ENCODE data around the gene APLF.
"Not testable (repeated sequence)": the region's sequence is repeated elsewhere in the genome, so short reads cannot be mapped to it uniquely, and the experiment has no call there.

APLF gene

DNA sequence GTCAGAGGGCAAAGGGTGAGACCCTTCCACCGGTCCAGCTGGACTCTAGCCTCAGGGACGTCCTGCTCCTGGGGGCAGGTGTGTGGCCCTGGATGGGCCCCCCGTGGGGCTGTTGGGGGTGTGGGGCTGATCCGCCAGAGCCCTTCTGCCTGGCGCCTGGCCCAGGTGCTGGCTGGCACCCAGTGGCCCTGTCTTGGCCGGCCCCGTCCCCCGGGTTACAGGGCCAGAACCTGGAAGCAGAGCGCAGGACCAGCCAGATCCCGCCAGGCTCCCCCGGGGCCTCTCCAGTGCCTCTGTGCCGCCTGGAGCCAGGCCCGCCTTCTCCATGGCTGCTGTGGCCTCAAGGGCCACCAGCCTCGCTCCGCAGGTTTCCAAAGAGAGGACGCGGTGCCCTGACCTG lies 62.3 kb downstream of the APLF start:
- DNase-seq, result not testable (repeated sequence)

DNA sequence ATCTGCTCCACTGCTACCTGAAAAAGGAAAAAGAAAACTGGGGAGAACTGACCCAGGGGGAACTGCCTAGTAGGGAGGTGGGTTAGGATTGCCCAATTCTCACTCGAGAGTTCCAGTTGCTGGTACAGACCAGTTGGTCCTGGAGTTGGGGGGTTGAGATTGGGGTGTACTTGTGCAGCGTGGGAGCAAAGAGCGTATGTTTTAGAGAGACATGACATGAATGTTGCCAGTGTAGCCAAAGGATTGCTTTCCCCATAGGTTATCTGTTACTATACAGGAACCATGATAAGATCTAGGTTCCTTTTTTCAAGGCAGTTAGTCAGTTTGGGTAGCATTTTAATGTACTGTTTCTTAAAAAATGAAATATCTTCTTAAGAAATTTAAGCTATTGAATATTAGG lies 68.6 kb downstream of the APLF start:
- no peak for DNase-seq

DNA sequence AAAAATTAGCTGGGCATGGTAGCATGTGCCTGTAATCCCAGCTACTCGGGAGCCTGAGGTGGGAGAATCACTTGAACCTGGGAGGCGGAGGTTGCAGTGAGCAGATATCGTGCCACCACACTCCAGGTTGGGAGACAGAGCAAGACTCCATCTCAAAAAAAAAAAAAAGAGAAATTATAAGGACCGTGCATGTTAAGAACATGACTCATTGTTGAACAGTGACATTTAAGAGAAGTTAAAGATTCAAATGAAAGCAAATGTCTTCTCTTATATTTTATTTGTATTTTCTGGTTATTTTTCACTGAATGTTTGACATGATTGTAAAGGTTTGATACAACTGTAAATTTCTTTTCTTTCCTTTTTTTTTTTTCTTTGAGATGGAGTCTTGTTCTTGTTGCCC lies 69.6 kb downstream of the APLF start:
- DNase-seq, result no peak

DNA sequence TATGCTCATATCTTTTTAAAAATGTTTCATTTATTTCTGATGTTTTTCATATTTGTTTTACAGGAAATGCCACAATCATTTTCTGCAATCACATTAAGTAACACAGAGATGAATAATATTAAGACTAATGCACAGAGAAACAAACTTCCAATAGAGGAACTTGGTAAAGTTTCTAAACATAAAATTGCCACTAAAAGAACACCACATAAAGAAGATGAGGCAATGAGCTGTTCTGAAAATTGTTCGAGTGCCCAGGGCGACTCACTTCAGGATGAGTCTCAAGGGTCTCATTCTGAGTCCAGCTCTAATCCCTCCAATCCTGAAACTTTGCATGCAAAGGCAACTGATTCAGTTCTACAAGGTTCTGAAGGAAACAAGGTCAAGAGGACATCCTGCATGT lies 70.4 kb downstream of the APLF start:
- peak; percentile 39 for DNase-seq

DNA sequence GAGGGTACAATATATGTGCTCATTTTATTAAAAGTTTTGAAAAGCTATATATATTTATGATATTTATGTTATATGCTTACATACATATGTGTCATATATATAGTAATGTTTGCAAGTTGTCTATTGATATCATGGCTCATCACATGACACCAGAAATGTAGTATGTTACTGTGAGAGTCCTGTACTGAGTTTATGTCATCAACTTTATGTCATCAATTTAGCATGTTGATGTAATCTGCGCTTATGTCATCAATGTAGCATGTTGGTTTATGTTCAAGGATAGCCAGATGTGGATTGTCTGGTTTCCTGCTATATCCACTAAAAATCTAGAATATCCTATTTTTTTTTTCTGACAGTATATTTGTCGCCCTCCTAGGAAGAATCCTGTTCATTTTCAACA lies 77.4 kb downstream of the APLF start:
- DNase-seq, result no peak

DNA sequence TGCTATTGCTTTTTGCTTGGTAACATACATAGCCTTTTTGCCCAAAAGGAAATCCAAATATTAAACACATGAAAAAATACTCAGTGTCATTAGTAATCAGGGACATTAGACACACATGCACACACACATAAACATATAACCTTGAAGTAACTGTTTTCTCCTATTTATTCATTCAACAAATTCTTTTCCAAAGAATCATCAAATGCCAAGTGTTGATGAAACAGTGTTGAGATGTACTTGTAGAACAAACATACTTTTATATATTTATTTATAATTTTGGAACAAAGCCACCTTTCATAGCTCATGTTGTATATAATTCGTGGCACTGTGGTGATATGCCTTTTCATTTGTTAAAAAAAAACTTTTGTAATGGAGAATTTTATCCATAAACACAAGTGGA lies 81.0 kb downstream of the APLF start:
- peak; percentile 21 for DNase-seq

DNA sequence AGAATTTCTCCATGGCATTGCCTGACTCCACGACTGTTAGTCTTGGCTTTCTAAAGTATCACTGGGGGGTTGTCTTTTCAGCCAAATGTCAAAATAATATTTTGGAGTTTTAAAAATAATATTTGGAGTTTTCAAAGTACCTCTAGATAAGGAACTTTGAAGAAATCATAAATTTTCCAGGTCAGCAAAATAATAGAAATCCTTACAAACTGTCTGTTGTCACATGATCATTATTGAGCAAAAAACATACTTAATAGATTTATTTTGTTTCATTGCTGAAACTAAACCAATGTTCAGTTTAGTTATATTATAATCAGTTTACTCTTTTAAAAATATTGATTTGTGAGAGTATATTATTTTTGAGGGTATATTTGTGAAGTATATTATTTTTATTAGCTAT lies 85.7 kb downstream of the APLF start:
- DNase-seq, result no peak

DNA sequence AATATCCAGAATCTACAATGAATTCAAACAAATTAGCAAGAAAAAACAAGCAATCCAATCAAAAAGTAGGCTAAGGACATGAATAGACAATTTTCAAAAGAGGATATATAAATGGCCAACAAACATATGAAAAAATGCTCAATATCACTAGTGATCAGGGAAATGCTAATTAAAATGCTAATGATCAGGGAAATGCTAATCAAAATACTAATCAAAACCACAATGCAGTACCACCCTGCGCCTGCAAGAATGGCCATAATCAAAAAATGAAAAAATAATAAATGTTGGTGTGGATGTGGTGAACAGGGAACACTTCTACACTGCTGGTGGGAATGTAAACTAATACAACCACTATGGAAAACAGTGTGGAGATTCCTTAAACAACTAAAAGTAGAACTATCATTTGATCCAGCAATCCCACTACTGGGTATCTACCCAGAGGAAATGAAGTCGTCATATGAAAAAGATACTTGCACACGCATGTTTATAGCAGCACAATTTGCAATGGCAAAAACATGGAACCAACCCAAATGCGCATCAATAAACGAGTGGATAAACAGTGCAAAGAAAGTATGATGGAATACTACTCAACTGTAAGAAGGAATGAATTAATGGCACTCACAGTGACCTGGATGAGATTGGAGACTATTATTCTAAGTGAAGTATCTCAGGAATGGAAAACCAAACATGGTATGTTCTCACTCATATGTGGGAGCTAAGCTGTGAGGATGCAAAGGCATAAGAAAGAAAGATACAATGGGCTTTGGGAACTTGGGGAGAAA lies 88.2 kb downstream of the APLF start:
- not testable (repeated sequence) for DNase-seq

DNA sequence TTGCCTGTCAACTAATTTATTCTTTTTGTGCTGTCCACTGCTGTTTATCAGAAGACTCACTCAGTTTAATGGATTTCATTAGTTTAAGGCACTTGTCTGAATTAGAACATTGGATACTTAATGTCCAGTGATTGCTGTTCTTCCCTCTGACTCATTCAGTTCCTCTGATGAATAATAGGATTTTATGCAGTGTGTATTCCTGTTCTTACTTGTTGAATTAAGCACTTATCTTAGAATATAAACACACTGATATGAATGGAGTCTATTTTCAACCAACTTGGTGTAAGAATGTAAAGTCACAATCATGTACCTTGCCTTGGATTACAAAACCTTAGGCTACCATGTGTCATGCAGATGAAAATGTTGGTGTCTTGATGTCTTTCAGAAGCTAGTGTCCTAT lies 89.0 kb downstream of the APLF start:
- no peak for DNase-seq

DNA sequence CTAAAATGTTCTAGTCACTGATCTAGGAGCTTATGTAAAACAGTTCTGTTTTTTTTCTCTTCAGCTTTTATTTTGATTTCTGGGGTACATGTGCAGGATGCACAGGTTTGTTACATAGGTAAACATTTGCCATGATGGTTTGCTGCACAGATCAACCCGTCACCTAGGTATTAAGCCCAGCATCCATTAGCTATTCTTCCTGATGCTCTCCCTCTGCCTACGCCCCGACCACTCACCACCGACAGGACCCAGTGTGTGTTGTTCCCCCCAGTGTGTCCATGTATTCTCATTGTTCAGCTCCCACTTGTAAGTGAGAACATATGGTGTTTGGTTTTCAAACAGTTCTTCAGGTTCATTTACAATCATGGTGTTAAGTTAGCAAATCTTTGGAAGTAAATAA lies 91.2 kb downstream of the APLF start:
- no peak for DNase-seq

DNA sequence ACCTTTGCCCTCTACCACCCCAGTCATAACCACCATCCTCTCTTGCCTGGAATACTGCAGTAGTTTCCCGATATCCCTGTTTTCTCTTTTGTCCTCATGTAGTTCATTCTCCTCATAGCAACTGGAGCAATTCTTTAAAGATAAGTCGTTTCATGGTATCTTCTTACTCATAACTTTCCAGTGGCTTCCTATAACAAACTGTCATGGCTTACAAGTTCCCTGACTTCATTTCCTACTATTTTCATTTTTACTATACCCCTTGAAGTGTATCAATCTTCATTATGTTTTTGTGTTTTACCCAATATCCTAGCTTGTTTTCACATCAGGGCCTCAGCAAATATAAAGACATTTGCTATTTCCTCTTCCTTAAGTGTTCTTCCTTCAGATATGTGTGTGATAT lies 92.3 kb downstream of the APLF start:
- DNase-seq, result no peak

DNA sequence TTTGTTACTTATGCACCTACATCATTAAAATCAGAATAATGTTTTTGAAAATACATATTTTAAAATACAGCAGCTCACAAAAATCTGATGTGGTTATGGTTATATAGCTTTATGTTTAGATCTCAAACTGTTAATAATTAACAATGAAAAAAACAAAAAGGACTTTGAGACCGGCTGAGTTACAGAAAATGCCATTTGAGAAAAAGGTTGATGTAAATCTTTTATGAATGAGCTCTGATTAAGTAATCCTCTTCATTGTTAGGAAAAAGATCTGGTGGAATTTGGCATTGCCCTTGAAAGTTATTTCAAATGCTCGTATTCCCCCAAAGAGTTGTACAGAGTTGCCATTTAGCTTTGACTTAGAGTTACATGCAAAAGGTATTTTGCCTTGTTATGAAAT lies 93.2 kb downstream of the APLF start:
- no peak for DNase-seq

DNA sequence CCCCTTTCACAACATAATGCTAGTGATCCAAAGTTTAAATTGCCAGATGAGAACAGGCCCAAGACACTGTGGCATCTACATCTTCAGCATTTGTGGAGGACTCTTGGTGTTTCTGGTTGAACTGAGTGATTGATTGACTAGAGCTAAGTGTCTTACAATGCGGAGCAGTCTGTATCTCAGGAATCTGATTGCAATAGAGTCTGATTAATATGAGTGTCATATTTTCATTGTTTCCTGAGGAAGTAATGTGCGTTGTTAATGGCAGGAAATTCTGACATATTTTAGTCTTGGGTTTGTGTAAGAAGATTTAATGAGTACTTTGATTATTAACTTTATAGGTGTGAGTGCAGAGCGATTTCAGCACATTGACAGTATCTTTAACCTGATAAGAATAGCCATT lies 94.0 kb downstream of the APLF start:
- no peak for DNase-seq

DNA sequence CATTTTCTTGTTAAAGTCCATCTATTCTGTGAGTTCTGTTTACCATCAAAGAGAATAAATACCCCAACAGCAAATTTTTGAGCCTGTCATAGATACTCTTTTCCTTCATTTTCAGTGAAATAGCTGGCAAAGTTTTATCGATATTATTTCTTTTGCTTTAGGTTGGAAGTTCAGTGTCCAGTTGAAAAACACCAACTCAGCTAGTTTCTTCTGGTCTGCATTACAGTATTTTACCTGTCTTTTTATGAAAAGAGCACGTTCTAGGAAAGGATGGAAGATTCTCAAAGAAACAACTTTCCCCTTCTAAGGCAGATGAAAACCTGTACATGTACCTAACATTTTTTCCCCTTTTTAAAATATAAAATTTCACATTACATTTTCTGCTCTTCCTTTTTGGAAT lies 95.5 kb downstream of the APLF start:
- no peak for DNase-seq

DNA sequence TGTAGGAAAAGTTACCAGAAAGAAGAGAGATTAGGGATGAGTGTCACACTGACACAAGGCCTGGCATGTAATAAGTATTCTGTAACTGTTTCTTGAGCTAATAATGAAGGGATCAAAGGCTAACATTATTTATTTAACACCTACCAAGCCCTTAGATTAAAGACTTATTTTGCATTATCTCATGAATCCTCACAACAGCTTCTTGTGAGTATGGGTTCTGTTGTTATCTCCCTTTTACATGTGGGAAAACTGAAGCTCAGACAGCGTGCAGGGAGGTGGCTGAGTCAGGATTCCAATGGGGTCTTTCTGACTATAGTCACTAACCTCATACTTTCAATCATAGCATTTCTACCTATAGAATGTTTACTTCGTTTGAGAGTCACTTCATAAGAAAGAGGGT lies 97.0 kb downstream of the APLF start:
- no peak for DNase-seq

DNA sequence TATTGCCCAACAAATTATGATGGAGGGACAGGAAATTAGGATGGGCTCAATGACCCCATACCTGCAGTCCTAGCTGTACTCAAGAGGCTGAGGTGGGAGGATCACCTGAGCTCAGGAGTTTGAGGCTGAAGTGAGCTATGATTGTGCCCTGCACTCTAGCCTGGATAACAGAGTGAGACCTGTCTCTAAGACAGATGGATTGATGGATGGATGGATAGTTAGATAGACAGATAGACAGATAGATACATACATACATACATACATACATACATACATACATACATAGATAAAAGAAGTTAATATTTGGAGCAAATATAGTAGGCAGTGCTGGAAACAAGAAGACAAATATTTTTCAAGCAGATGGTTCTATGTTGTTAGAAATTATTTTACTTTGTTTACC lies 97.9 kb downstream of the APLF start:
- DNase-seq, result no peak

DNA sequence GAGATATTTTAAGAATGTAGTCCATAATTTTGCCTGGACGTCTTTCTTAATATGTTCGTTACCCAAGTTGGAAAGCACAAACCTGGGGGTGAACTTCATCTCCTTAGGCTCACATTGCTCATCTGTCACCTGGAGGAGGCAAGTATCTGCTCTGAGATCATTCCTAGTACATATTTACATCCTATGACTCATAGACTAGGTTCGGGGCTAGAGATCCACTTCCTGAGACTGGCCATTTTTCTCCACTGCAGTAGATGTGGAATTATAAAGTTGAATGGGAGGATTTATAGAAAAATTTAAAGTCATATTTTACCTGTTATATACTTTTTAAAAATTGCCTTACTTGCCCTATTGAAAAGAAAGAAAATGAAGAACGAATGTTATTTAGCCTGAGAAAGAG lies 98.5 kb downstream of the APLF start:
- peak; percentile 3 for DNase-seq

DNA sequence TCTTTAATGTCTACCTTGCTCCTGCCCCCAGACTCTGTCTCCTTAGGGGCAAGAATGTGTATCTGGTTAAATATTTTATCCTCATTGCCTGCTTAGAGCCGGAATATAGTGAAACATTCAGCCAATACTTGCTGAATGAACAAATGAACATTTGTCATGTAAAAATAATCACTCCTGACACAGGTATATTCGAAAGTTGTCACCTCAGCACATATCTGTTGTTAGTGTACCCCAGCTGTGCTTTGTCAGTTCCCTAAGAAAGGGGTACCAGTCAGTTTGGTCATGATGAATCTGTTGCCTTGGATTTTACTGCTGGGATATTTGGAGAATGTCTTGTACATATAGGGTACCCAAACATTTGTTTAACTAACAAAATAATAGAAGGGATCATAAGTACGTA lies 99.0 kb downstream of the APLF start:
- no peak for DNase-seq

DNA sequence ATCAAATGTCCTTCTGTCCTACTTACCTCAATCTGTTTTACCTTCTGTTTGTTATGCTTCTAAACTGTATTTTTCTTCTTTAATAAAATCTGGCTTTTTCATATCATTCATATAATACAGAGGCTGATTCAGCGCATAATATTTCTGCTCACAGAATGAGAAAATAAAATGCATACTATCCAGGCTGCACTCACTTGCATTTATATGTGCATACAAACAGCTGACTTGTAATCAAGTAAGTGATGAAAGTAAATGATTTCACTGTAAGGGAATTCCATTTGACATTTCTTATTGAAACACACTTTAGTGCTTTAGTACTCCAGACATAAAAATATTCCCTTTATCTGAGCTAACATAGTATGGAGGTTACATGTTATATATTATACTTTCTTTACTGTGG lies 100.7 kb downstream of the APLF start:
- no peak for DNase-seq

DNA sequence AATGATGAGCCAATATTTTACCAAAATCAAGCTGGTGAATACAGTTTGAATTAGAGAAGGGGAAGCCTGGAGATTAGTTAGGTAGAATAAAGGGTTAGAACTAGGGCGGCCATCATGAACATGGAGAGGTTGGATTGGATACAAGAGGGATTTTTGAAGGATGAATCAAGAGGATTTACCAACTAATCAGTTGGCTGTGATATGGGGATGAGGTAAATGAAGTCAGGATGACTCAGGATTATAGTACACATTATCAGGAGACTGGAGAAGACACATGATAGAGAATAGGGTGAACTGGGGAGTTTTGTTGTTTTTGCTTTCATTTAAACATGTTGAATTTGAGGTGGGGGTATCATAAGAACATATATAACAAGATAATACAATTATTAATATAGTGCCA lies 102.2 kb downstream of the APLF start:
- peak; percentile 3 for DNase-seq

DNA sequence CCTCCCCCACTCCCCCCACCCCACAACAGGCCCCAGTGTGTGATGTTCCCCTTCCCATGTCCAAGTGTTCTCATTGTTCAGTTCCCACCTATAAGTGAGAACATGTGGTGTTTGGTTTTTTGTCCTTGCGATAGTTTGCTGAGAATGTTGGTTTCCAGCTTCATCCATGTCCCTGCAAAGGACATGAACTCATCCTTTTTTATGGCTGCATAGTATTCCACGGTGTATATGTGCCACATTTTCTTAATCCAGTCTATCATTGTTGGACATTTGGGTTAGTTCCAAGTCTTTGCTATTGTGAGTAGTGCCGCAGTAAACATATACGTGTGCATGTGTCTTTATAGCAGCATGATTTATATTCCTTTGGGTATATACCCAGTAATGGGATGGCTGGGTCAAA lies 103.0 kb downstream of the APLF start:
- DNase-seq, result not testable (repeated sequence)

DNA sequence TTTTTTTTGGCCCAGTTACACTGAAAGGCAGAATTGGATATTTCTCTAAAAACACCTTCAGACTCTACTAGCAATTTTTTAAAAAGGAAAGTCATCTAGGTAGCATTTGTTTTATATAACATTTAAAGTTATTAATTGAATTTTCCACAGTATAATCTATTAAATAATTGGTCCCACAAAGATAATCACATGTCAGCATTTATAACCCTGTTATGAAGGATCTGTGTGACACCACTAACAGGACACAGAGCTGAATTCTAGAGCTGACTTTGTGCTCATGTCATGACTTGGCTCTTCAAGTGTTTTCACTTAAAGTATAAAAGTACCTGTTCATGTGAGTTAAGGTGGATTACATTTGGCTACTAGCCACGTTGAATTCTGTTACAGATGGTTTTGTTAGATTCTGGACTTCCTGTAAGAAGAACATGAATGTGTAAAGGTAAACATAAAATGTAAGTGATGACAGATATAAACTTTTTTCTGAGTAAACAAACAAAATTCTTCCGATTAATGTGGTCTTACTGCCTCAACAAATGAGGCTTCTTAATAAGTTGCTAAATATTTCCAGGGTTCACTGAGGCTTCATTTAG lies 106.9 kb downstream of the APLF start:
- no peak for DNase-seq

DNA sequence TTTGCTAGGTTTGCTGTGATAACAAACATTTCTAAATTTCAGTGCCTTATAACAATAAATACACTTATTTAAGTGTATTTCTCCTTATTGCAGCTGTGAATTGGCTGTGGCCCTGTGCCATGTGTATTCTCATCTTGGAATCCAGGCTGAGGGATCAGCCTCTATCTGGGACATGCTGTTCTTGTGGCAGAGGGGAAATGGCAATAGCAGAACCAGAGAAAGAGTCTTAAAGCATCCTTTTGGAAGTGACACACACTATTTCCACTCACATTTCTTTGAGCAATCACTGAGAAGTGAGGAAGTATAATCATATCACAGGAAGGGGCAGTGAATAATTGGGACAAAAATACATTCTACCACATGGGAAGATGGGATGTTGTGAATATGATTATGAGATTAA lies 109.8 kb downstream of the APLF start:
- no peak for DNase-seq

DNA sequence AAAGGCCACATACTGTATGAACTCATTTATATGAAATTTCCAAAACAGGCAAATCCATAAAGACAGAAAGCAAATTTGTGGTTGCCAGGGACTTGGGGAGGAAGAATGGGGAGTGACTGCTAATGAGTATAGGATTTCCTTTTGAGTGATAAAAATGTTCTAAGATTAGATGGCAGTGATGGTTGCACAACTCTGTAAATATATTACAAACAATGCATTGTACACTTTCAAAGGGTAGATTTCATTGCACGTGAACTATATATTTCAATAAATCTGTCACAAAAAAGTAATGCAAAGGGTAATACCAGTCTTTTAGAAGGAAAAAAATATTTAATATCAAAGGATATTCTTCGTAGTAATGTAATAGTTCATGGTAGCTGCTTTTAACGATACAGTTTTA lies 112.3 kb downstream of the APLF start:
- DNase-seq, result no peak

DNA sequence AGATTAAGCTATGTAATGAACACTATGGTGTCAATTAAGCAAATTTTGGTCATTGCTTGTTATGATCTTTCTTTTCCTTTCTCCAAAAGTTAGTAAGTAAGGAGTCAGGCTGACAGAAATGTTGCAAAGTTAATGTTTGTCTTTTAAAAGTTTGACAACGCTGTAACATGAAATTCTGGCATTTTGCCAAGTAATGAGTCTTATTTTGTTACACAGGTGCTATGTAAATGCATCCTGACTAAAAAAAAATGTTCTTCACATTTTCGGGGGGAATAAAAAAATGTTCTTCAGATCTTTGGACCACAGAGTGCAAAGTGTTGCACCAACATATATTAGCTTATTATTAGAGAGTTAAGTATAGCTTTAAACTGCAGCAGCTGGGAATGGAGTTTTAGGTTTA lies 121.2 kb downstream of the APLF start:
- DNase-seq, result no peak
